ENCODE measurements around the gene ACVR2B. TPM values are rescaled to one million over a fixed set of nuclear protein-coding genes. Genes with fewer than 3 reads are reported as not detected.
"Not testable (repeated sequence)": the region's sequence is repeated elsewhere in the genome, so short reads cannot be mapped to it uniquely, and the experiment has no call there.

Gene ACVR2B
- total RNA-seq (ENCODE audit: low replicate concordance): 80.4 and 89.5 TPM in 2 replicates

DNA sequence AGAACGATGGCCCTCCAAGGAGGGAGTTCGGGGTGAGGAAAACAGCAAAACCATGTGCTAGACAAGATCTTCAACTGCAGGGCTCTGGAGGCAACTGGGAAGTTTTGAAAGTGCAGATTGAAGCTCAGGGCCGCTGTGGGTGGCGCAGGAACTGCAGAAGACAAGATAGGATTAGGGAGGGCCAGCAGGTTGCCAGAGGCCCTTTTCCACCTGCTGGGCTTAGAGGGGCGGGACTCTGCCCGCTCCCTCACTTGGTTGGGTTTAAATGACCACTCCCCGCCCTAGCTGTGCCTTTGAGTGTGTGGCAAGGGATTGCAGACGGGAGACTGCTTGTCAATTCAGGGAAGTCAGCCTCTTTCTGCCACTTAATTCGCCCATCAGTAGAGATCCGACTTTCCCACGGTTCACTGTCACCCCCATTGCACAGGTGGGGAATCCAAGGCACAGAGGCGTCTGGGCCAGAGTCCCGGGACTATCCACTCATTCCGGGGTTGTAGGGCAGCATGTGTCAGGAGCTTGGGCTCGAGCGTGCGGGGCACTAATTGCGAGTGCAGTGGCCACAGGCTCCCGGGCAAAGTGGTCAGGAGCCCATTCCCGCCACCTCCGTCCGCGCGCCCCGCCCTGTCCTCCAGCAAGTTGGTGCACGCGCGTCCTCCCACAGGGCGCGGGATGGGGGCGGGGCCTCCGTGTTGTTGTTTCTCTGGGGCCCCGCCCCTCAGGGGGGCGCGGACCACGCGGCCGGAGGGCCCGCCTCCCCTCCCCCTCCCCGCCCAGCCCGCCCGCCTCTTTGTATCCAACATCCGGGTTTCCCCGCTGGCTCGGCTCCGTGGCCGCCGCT, at the start of gene ACVR2B:
TSS of gene ACVR2B (plus strand) at position 816 of the 838 bp plus-strand sequence. CDS start 433 bp downstream, outside the sequence.
- Histone ChIP-seq H3K79me2 (ENCODE audit: low read depth) (peaks cover 44% of the 10 kb centered on the region), H3K4me3 (peak within 1 kb of the TSS; percentile 100), H3K27ac (peak within 1 kb of the TSS; percentile 88), H3K9ac (peak within 1 kb of the TSS; percentile 98), H3F3A (ENCODE audit: low read depth) (peaks cover 28% of the 10 kb centered on the region), H3K9me3 (ENCODE audit: low read depth) (no peaks in the 10 kb centered on the region), H2AFZ (replicated peaks) (peak within 1 kb of the TSS; percentile 66), H3K36me3 (no peaks in the 10 kb centered on the region), H3K27me3 (no peaks in the 10 kb centered on the region), H3K4me2 (peak within 1 kb of the TSS; percentile 92), H4K20me1 (ENCODE audit: low read depth) (peaks cover 35% of the 10 kb centered on the region), H3K4me1 (peaks cover 19% of the 10 kb centered on the region)
- H3K27ac Mint-ChIP-seq: peak within 1 kb of the TSS; percentile 100
- H3K27me3 Mint-ChIP-seq (ENCODE audit: insufficient read depth, low read depth): peaks cover 3% of the 10 kb centered on the region
- peaks cover 13% of the 10 kb centered on the region for H3K36me3 Mint-ChIP-seq
- TF ChIP-seq, protein P1, sequence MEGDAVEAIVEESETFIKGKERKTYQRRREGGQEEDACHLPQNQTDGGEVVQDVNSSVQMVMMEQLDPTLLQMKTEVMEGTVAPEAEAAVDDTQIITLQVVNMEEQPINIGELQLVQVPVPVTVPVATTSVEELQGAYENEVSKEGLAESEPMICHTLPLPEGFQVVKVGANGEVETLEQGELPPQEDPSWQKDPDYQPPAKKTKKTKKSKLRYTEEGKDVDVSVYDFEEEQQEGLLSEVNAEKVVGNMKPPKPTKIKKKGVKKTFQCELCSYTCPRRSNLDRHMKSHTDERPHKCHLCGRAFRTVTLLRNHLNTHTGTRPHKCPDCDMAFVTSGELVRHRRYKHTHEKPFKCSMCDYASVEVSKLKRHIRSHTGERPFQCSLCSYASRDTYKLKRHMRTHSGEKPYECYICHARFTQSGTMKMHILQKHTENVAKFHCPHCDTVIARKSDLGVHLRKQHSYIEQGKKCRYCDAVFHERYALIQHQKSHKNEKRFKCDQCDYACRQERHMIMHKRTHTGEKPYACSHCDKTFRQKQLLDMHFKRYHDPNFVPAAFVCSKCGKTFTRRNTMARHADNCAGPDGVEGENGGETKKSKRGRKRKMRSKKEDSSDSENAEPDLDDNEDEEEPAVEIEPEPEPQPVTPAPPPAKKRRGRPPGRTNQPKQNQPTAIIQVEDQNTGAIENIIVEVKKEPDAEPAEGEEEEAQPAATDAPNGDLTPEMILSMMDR (IDR thresholded peaks at IDR 0.05): no peak
- no peak for TF ChIP-seq EZH2phosphoT487 (IDR thresholded peaks at IDR 0.05)
- TF ChIP-seq EZH2 (IDR thresholded peaks at IDR 0.05): no peak
- peak; percentile 95 for DNase-seq (ENCODE audit: low spot score)
- peak within 1 kb of the TSS; percentile 100 for H3K4me3 Mint-ChIP-seq
- H3K4me1 Mint-ChIP-seq: peaks cover 19% of the 10 kb centered on the region
- peaks cover 12% of the 10 kb centered on the region for H3K9me3 Mint-ChIP-seq

DNA sequence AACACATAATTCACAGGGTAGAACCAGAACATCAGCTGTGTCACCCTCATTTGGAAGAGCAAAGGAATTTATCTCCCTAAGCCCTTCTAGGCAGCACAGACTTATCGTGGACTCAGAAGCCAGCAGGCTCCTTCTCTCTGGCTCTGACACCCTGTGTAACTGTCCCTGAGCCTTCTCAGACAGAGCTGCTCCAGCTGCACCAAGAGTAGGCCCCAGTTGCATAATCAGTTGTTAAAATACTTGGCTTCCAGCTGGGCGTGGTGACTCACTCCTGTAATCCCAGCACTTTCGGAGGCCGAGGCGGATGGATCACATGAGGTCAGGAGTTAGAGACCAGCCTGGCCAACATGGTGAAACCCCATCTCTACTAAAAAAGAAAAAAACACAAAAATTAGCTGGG, 49.4 kb upstream of the ACVR2B start:
- H3K36me3 Mint-ChIP-seq: peaks cover 19% of the 10 kb centered on the region
- no peaks in the 10 kb centered on the region for H3F3A ChIP-seq (ENCODE audit: low read depth)

DNA sequence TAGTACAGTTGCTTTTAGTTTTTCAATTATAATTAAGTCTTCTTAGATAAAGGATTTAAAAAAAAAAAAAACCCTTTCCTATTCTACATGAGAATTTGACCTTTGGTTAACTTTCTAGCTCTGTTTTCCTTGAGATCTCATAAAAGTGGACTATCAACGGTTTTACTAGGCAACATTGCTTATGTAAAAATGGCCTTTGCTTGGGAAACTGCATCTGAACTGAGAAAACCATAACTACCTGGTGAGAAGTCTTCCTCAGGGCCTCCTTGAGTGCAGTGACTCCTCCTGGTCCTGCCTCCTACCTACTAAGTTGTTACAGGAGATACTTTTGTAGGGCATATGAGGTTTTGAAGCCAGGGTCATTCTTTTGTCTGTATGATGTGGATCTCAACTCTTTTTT, 42.1 kb upstream of the ACVR2B start:
- Histone ChIP-seq H3K4me3 (no peak overlapping the region), H2AFZ (replicated peaks) (no peak overlapping the region), H3K79me2 (ENCODE audit: low read depth) (no peaks in the 10 kb centered on the region), H3K4me2 (no peak overlapping the region), H3K9me3 (ENCODE audit: low read depth) (no peaks in the 10 kb centered on the region), H3K36me3 (no peaks in the 10 kb centered on the region), H3K27ac (no peak overlapping the region), H4K20me1 (ENCODE audit: low read depth) (no peaks in the 10 kb centered on the region), H3F3A (ENCODE audit: low read depth) (no peaks in the 10 kb centered on the region), H3K9ac (no peak overlapping the region), H3K4me1 (no peaks in the 10 kb centered on the region), H3K27me3 (no peaks in the 10 kb centered on the region)
- TF ChIP-seq EZH2 (IDR thresholded peaks at IDR 0.05): no peak
- no peak for TF ChIP-seq EZH2phosphoT487 (IDR thresholded peaks at IDR 0.05)
- TF ChIP-seq, protein P1 (IDR thresholded peaks at IDR 0.05): no peak
- no peak overlapping the region for H3K27ac Mint-ChIP-seq
- no peaks in the 10 kb centered on the region for H3K36me3 Mint-ChIP-seq
- DNase-seq (ENCODE audit: low spot score): no peak
- H3K27me3 Mint-ChIP-seq (ENCODE audit: insufficient read depth, low read depth): no peaks in the 10 kb centered on the region
- no peaks in the 10 kb centered on the region for H3K4me1 Mint-ChIP-seq
- H3K9me3 Mint-ChIP-seq: peaks cover 6% of the 10 kb centered on the region
- H3K4me3 Mint-ChIP-seq: no peak overlapping the region

More for the DNA sequence above, 49.4 kb upstream of the ACVR2B start:
- Histone ChIP-seq H3K79me2 (ENCODE audit: low read depth) (no peaks in the 10 kb centered on the region), H3K27ac (no peak overlapping the region), H3K27me3 (no peaks in the 10 kb centered on the region), H3K9me3 (ENCODE audit: low read depth) (no peaks in the 10 kb centered on the region), H3K4me1 (no peaks in the 10 kb centered on the region), H3K4me2 (no peak overlapping the region), H3K9ac (no peak overlapping the region), H3K4me3 (no peak overlapping the region), H2AFZ (replicated peaks) (no peak overlapping the region), H4K20me1 (ENCODE audit: low read depth) (no peaks in the 10 kb centered on the region), H3K36me3 (no peaks in the 10 kb centered on the region)
- Mint-ChIP-seq H3K27ac (no peak overlapping the region), H3K9me3 (peaks cover 8% of the 10 kb centered on the region), H3K27me3 (ENCODE audit: insufficient read depth, low read depth) (peaks cover 4% of the 10 kb centered on the region), H3K4me3 (no peak overlapping the region), H3K4me1 (no peaks in the 10 kb centered on the region)
- no peak for DNase-seq (ENCODE audit: low spot score)
- TF ChIP-seq EZH2 (IDR thresholded peaks at IDR 0.05) (no peak), EZH2phosphoT487 (IDR thresholded peaks at IDR 0.05) (no peak)
- TF ChIP-seq, protein P1 (IDR thresholded peaks at IDR 0.05): no peak

DNA sequence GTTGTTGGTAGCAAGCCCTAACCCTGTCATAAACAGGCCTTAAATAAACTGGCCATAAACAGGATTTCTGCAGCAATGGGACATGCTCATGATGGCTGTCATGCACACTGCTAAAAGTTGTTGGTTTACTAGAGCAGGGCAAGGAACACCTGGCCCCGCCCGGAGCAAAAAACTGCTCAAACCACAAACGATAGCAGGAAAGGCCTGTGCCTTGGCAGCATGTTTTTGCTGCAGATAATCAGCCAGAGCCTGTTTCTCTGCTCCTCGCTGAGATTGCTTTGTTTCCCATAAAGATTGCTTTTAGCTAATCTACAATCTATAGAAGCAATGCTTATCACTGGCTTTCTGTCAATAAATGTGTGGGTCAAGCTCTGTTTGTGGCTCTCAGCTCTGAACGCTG, 32.9 kb upstream of the ACVR2B start:
- H3K9me3 Mint-ChIP-seq; H2AFZ ChIP-seq (replicated peaks); H3K4me3 ChIP-seq; H3K4me3 Mint-ChIP-seq; H3K9ac ChIP-seq; H3F3A ChIP-seq (ENCODE audit: low read depth); H3K27ac Mint-ChIP-seq; H3K27me3 Mint-ChIP-seq (ENCODE audit: insufficient read depth, low read depth); DNase-seq (ENCODE audit: low spot score); H3K36me3 ChIP-seq; H3K27me3 ChIP-seq; H3K79me2 ChIP-seq (ENCODE audit: low read depth); H3K27ac ChIP-seq; H3K9me3 ChIP-seq (ENCODE audit: low read depth); H3K4me1 ChIP-seq; H3K36me3 Mint-ChIP-seq; H3K4me1 Mint-ChIP-seq; H3K4me2 ChIP-seq; H4K20me1 ChIP-seq (ENCODE audit: low read depth): not testable (repeated sequence)
